ENCODE results near the gene WWP2.

The WWP2 gene

DNA sequence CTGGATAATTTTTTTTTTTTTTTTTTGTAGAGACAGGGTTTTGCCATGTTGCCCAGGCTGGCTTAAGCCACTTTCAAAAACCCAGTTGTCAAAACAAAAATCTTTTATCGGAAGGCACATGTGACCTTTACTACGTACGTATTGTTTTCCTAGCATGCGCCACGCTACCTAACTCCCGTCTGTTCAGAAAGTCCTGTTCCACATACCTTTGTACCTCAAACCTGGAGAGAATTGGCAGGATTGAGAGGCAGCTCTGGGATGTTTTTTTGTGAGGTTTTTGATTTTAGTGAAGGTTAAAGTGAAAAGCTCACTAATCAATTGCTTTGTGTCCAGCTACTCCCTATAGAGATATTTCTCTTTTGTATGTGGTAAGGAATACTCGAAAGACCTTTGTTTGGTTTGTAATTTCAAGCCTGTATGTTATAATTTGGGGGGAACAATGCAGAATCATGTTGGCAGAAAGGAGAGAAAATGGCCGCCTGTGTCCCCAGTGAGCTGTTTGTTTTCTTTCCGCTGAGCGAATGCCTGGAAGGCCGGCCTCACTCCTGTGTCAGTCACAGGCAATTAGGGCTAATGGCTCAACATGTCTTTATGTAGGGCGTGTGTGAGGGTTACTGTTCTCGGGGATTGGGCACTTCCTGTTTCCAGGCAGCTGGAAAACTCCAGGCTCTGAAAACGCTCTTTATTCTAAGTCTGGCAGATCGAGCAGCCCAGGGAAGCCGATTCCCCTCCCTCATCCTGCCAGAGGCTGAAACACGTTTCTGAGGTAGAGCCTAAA, 128.2 kb downstream of the WWP2 start:
- no peak for DNase-seq (ENCODE audit: low read depth)

DNA sequence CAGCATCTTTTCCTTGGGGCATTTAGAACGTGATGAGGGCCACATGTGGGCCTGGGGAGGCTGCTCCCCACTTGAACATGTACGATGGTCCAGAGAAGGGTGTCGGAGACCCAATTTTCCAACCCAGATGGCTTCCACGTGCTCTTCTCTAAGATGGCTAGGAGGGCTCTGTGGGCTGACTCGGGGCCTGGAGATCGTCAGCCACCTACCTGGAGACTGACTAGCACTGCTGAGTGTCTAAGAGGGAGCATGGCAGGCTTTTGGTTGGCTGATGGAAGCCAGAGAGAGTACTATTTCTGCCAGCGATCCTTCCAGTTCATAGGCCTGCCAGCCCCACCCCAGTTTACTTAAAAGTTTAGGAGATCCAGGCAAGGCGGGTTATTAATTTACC, 128.8 kb downstream of the WWP2 start:
- no peak for DNase-seq (ENCODE audit: low read depth)

DNA sequence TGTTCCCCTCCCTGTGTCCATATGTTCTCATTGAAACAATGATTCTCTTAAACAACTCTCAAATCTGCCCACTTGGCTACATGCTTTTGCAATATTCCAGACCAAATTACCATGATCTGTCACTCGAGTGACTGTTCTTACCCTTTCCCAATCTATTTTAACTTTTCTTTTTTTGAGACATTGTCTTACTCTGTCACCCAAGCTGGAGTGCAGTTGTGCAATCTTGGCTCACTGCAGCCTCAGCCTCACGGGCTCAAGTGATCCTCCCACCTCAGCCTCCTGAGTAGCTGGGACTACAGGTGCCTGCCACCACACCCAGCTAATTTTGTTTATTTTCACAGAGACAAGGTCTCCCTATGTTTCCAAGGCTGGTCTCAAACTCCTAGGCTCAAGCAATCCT, 130.2 kb downstream of the WWP2 start:
- DNase-seq (ENCODE audit: low read depth) = no peak

DNA sequence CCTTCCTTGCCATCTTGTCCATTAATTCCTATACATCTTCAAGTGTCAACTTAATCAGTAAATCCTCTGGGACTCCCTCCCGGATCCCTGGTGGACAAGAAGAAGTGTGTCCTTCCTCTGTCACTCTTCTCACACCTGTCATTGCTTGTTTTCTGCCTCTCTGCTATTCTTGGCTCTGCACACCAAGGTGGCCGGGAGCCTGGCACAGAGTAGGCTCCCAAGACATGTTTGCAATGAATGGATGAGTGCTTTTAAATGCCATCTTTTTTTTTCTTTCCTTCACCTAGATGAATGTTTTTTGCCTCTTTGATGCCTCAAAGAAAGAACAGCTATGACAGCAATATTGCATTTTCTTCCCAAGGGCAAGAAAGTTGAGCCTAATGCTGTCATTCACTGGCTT, 131.0 kb downstream of the WWP2 start:
- no peak for DNase-seq (ENCODE audit: low read depth)

DNA sequence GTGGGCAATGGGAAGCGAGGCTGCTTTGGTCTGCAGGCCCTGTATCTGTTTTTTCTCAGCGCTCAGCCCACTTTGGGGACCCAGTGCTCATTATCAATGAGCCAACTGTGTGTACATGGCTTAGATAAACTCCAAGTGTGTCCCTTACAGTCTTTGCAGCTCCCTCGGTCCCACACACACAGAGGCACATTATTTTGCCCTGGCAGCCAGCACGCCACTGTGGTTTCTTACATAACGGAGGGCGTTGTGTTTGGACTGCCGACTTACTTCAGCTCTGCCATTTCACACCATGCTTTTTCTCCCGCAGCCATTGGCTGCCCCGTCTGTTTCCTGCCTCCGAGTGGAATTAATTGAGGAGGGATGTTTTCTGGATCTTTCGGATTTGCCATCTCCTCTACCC, 132.5 kb downstream of the WWP2 start:
- DNase-seq (ENCODE audit: low read depth) = no peak

DNA sequence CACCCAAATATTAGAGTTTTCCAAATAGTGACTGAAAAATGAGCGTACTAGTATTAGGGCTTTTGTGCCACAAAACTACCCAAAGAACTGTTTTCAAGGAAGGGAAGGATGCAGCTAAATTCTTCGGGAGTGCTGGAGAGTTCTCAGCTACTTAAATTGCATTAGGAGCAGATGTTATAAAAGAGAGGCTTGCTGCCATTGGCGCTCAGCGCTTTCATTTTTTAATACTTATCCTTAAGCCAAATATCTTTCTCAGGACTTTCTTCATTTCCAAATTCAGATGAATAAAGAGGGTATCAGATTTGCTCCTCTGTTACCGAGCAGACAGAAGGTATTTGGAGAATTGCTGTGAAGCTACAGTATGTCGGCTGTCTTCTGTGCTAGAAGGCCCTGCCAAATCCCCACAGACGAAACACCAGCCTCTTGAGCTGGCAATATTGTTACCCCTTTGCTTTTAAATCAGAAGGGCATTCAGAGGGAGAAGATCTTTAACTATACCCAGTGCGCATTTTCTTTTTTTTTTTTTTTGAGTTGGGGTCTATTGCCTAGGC, 141.8 kb downstream of the WWP2 start:
- no peak for DNase-seq (ENCODE audit: low read depth)

DNA sequence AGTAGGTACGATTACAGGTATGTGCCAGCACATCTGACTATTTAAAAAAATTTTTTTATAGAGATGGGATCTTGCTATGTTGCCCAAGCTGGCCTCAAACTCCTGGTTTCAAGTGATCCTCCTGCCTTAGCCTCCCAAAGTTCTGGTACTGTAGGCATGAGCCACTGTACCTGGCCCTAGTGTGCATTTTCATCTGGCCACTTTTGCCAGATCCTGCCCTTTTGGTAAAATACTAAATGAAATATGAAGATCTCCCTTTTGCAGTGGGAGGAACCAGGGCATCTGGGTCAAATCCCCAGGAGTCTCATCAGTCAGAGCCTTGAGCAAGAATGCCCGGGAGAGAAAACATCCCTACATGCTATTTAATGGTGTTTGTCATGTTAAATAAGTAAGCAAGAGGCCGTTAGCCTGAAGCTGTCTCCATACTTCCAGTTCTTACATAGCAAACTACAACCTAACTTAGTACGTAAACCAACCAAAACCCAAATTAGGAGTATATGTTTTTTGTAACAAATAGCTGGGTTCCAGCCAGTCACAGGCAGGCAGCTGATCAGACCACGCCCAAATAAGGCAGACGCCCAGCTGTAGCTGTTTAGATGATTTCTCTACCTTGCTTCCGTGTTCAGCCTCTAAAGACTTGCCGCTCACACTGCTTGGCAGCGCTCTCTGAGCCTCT, 142.5 kb downstream of the WWP2 start:
- no peak for DNase-seq (ENCODE audit: low read depth)

DNA sequence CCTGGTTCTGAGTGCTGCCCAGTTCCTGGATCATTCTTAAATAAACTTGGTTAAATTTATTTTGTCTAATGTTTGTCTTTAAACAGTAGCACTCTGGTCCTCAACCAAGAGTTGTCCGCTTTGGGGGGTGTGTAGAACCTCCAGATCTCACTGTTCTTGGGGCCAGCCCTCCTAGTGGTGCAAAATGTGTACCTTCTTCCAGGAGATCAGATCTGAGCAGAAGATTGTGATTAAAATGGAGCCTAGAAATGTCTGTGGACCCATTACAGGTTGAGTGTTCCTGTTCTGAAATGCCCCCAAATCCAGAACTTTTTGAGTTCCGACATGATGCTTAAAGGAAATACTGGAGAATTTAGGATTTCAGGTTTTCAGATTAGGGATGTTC, 143.0 kb downstream of the WWP2 start:
- no peak for DNase-seq (ENCODE audit: low read depth)

DNA sequence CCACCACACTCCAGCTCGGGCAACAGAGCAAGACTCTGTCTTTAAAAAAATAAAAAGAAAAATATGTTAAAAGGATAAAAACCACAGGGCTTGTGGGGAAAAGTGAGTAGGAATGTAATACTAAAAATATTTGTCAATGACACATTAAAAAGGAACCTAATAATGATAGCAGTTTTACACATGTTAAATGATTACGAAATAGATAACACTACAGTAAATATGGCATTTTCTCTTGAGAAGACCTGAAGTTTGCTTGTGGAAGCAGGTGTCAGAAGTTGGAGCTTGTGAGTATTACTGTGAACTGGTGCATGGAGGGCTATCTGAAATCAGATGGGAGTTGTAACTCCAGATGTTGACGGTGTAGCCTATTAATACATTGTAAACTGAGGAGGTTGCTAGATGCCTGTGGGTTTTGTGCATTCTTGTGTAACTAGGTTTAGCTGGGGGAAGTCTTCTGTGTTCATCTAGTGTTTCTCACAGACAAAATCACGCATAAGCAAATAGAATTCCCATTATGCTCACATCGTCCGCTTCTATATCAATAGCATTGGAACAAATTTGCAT, 144.8 kb downstream of the WWP2 start:
- no peak for DNase-seq (ENCODE audit: low read depth)

DNA sequence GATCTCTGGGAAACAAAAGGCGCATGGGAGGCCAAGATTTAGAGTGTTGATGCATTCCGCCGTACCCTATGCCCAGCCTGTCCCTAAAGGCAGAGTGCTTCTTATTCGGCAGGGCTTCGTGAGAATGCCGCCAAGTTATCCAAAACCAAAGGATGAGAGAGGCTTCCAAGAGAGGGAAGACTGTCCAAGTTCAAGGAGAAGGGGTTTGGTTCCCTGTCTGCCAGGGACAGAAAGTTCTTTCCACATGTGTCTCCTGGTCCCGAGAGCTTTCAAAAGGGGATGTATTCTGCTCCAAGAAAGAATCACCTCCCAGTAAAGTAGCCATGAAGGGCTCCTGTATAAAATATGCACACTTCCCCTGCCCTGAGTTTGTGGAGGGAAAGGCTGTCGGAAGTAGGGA, 146.9 kb downstream of the WWP2 start:
- no peak for DNase-seq (ENCODE audit: low read depth)

DNA sequence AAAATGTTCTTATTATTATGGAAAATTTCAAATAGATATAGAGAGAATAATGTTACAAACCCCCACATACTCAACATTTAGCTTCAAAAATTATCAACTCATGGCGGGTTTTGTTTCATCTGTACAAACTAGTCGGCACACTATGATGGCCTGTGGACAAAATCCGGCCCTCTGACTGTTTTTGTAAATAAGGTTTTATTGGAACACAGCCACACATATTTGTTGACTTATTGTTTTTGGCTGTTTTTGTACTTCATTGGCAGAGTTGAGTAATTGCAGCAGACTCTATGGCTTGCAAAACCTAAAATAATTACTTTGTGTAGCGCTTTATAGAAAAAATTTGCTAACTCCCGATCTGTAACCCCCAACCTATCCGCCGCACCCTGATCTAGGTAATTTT, 147.6 kb downstream of the WWP2 start:
- no peak for DNase-seq (ENCODE audit: low read depth)

DNA sequence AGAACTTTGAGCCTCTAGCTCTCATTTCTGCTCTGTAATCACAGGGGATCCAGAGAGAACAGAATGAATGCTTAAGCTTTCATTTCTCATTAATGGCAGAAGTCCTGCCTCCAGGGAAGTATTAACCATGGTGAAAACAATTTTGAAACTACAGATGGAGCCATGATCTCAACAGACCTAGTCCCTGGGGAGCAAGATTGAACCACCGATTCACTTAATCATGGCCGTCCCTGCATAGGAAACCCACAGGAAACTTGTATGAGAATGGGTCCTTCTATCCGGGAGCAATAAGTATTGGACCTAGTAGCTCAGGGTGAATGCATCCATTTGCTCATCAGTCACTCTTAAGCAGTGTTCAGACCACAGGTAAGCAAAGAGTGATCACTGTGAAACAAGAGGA, 148.8 kb downstream of the WWP2 start:
- no peak for DNase-seq (ENCODE audit: low read depth)

DNA sequence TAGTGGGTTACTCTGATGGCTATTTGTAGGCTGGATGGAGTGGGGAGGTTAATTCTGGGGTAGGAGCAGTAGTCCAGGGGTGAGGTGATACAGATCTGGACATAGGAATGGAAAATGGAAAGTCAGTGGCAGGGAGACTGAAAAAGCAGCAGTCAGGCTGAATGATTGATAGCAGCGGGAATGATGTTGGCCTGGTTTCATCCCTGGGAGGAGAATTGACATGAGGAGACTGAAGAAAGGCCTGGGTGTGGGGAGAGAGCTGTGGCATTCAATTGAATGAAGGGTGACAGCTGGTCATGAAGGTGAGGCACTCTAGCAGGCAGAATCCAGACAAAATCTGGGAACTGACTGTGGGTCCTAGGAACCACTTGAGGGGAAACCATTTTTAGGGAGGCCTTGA, 154.3 kb downstream of the WWP2 start:
- no peak for DNase-seq (ENCODE audit: low read depth)

DNA sequence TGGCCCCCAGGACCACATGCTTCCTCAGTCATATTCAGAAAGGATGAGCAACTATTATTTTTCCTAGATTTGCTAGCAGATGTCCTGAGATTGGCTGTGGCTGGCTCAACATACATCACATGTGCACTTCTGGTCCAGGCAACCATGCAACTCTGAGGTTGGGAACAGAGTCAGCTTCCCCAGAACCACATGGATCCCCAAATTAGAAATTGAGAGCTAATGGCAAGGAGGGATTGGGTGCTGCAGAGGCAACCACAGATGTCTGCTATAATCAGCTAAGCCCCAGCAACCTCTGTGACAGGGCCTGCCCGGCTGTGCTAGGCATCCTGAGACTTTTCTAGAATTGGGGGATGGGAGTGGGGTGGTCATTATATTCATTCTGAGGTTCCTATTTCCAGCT, 155.2 kb downstream of the WWP2 start:
- DNase-seq (ENCODE audit: low read depth) = no peak

DNA sequence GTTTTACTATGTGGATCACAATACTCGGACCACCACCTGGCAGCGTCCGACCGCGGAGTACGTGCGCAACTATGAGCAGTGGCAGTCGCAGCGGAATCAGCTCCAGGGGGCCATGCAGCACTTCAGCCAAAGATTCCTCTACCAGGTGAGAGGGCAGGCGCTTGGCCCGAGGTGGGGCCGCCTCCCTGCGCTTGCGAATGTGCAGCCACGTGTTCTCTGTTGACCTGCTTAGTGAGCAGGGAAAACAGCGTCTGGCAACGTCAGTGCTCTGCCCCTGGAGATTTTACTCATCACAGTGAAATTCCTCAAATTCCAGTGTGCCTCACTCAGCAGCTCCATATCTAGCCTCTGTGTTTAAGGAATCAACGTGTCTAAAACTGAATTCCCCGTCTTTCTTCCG, 155.6 kb downstream of the WWP2 start:
- DNase-seq (ENCODE audit: low read depth) = no peak

DNA sequence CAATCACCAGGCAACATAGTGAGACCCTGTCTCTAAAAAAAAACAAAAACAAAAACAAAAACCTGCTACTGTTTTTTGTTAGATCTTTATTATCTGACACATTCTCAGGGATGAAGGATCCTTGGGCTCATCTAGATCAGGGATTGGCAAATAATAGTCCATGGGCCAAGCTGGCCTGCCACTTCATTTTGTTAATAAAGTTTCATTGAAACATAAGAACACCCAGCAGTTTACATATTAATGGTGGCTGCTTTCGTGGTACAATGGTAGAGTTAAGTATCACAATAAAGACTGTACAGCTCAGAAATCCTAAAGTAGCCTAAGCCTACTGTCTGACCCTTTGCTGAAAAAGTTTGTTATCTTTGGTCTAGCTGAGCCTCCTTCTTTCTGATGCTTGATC, 156.1 kb downstream of the WWP2 start:
- DNase-seq (ENCODE audit: low read depth) = no peak

DNA sequence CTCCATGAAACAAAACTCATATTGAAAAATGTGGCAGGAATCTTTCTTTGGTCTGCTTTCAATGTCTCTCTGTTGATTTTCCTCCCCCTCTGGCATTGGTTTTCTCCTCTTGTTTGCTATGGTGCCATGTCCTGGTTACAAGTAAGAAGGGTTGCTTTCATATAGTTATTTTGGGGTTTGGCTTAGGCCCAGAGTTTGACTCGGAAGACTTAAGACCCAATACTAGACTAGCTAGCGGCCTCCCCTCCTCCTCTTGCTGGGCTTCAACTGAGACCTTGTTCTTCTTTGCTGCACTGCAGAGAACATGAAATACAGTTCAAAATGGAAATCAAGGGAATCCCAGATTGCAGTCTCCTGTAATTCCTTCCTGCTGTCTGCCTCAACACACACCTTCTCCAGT, 159.0 kb downstream of the WWP2 start:
- DNase-seq (ENCODE audit: low read depth) = no peak

DNA sequence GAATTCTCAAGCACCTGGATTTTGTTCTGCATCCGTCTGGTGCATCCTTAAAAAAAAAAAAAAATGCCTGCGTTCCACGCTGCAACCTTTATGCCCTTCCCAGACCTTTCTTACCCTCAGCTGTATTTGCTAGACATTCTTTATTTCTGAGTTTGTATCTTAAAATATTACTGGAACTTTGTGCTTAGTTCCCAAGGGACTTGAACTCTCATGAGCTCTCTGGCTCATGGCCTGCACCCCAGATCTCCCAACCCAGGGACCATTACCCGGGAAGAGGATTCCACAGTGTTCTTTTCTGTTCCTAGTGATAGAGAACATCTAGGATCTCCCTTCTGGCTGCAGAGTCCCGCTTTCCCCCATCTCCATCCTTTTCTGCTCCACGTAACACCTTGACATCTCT, 160.1 kb downstream of the WWP2 start:
- DNase-seq (ENCODE audit: low read depth) = no peak

DNA sequence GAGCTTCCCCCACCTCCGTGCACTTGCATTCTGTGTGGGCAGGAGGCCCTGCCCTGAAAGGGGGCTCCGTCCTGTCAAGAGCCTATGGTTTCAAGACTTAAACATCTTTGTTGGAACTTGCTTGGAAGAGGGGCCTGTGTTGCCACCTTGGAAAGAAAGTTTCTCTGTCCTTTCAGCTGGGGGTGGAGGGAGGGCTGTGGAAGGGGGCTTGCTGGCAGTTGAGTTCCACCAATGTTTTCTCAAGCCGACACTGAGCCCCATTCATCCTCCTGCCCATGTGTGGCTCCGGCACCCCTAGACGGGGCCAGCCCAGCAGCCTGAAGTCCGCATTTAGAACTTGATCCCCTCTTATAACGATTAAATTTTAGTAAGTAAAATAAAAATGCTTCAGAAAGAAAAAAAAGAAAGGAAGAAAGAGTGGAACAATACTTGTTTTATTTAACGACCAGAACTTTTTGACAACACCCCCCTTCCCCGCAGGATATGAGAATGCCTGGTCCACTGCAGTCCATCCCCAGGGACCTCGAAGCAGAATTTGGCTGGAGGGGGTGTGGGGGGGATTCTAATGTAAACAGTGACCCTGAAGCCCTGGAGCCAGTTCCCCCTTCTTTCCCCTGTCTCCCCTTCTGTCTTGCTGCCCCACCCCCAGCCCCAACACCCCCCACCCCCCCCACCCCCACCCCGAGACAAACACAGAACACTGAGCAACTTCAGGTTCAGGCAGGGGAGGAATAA, 162.1 kb downstream of the WWP2 start:
- no peak for DNase-seq (ENCODE audit: low read depth)

DNA sequence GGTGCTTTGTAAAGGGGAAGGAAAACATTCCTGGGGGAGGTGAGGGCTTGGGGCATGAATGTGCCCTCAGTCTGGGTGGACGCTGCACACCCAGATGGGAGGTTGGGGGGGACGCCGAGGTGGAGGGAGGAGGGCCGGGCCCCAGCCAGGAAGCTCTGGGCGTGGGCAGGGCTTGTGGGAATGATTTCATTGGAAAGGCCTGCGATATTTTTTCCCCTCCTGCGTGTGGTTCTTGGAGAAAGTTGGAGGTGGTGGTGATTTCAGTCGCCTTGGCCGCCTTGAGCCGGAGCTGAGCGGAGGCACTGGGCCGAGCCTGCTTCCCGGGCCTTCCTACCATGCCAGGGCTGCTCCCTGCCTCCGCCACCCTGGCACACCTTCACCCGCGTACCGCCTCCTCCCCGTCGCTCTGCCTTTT, 162.7 kb downstream of the WWP2 start:
- DNase-seq (ENCODE audit: low read depth) = no peak

DNA sequence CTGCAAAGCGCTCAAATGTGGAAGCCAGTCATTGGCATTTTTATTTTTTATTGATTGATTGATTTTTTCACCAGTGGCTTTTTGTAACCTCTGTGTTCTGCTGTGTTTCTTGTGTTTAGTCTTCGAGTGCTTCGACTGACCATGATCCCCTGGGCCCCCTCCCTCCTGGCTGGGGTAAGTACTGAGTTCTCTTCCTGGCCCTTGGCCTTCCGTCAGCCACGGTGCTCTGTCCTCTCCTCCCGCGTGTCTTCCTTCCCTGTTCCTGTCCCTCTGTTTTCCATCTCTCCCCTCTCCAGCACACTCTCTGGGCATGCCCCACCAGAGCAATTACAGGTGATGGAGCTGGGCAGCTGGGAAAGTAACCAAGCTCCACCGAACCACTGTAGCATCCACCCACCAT, 163.2 kb downstream of the WWP2 start:
- no peak for DNase-seq (ENCODE audit: low read depth)

DNA sequence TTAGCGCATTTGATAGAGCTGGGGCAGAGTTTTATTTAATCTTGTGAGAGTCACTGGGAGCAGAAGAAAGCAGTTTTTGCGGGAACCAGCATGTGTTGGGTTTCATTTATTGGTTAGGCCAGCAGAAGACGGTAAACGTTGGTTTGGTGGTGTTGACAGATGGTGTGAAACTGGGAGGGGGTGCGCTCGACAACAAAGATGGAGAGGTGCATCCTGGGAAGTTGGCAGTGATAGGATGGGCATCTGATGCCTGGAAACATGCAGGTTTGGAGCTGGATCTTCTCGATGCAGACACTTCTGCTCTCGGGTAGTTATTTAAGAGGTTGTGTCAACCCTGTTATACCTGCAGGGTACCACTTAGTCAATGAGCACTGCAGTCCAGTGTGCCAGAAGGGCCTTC, 164.1 kb downstream of the WWP2 start:
- DNase-seq (ENCODE audit: low read depth) = no peak

Measured in stimulated activated CD8-positive, alpha-beta memory T cell treated with anti-CD3 and anti-CD28 coated beads, Interleukin-12 subunit alpha, Interleukin-12 subunit beta, amount 100 ng/mL, for 4 hours (primary cell).